Astrocyte of the spinal cord (primary cell): ENCODE measurements around the gene IARS2.
"Not testable (repeated sequence)": the region's sequence is repeated elsewhere in the genome, so short reads cannot be mapped to it uniquely, and the experiment has no call there.

Experiments
- DNase-seq: peaks from one replicate; pipeline ENCODE4 v3.0.0; 2011; ENCODE audit warnings: low read depth, low spot score
- H3K4me3 ChIP-seq: 2 replicates; pipeline ENCODE4 v1.5.1; 2011; ENCODE audit warnings: low read depth, mild to moderate bottlenecking, low read length, moderate library complexity
- CTCF ChIP-seq: IDR thresholded peaks from 2 replicates; pipeline ENCODE4 v1.5.1; 2012; ENCODE audit warnings: low read depth, mild to moderate bottlenecking, low read length, inconsistent platforms
- in situ Hi-C: cut with HindIII; loops from 2 replicates; pipeline ENCODE4 v1.10.0; 2017; ENCODE audit warnings: low sequenced_read_pairs

Gene IARS2

GRCh38 chr1:220089650-220090556 lies 4.0 kb upstream of the IARS2 start, which contains the start of gene BPNT1:
Gene BPNT1, minus strand, starts transcription at chr1:220089788. Its CDS starts 9,942 bp downstream, at chr1:220079846.
- in situ Hi-C loops, result no loop called here
- H3K4me3 ChIP-seq, result peak within 1 kb of the TSS; percentile 83
- DNase-seq, result peak; percentile 96
- no peak for TF ChIP-seq CTCF

DNA sequence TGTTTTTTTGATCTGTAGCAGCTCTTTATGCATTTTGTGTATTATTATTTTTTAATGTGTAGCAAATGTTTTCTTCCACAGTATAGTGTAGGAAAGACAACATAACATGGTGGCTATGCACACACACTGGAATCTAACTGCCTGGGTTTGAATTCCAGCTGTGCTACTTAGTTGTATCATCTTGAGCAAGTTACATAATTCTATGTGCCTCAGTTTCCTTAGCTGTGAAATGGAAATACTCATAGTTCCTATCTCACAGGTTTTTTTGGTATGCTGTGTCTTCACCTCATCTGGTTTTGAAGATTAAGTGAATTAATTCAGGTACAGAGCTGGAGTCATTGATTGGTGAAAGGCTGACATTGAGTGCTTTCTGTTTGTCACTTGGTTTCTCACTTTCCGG lies 1.2 kb upstream of the IARS2 start:
- no peak overlapping the region for H3K4me3 ChIP-seq
- in situ Hi-C loops, result no loop called here
- no peak for TF ChIP-seq CTCF
- DNase-seq, result no peak

- in situ Hi-C loops, result no loop called here
- peak; percentile 7 for DNase-seq
- no peak overlapping the region for H3K4me3 ChIP-seq
- TF ChIP-seq CTCF, result no peak
Measured at GRCh38 chr1:220093361-220094015, 444 bp upstream of the IARS2 start.

DNA sequence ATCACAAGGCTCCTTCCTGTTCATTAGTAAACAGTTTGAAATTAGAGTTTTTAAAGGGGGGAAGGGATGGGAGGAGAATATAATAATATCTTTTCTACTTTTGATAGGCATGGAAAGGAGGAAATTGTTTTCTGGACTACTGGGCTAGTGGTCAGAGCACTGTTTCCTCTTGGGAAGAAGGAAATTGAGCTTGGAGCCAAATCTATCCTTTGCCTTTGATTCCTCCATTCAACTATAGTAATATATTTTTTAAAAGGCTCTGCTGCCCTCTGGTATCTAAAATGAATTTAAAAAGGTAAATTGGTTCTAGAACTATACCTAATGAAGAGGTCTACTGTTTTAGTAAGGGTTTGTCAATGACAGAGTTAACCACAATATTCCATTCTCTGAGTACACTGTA lies 5.9 kb downstream of the IARS2 start:
- no peak overlapping the region for H3K4me3 ChIP-seq
- TF ChIP-seq CTCF, result no peak
- DNase-seq, result no peak
- in situ Hi-C loops, result no loop called here

GRCh38 chr1:220110473-220110872 lies 16.5 kb downstream of the IARS2 start:
- DNase-seq, in situ Hi-C loops: not testable (repeated sequence)

DNA sequence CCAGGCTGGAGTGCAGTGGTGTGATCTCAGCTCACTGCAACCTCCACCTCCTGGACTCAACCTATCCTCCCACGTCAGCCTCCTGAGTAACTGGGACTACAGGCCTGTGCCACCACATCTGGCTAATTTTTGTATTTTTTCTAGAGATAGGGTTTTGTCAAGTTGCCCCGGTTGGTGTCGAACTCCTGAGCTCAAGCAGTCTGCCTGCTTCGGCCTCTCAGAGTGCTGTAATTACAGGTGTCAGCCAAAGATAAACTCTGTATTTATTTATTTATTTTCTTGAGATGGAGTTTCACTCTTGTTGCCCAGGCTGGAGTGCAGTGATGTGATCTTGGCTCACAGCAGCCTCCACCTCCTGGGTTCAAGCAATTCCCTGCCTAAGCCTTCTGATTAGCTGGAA lies 18.7 kb downstream of the IARS2 start:
- in situ Hi-C loops, DNase-seq, H3K4me3 ChIP-seq: not testable (repeated sequence)

More at GRCh38 chr1:220110473-220110872, 16.5 kb downstream of the IARS2 start:
- H3K4me3 ChIP-seq, result not testable (repeated sequence)

- peak; percentile 58 for TF ChIP-seq CTCF
- no peak overlapping the region for H3K4me3 ChIP-seq
- DNase-seq, result peak; percentile 32
- in situ Hi-C loops, result no loop called here
Measured at GRCh38 chr1:220113136-220113695, 19.3 kb downstream of the IARS2 start.
